ENCODE data around the gene DCP2.

DCP2 gene

GRCh38 chr5:113024076-113024697, 47.6 kb downstream of the DCP2 start:
- no peak for DNase-seq

- no peak for DNase-seq
Observed at GRCh38 chr5:113025596-113025995, 49.0 kb downstream of the DCP2 start.

GRCh38 chr5:113026211-113026610, 49.6 kb downstream of the DCP2 start:
- DNase-seq, result no peak

GRCh38 chr5:113027015-113027414, 50.4 kb downstream of the DCP2 start:
- DNase-seq, result no peak

- no peak for DNase-seq
Observed at GRCh38 chr5:113027431-113027830, 50.8 kb downstream of the DCP2 start.

- DNase-seq, result no peak
Observed at GRCh38 chr5:113029614-113030013, 53.0 kb downstream of the DCP2 start.

- no peak for DNase-seq
Observed at GRCh38 chr5:113031104-113031503, 54.5 kb downstream of the DCP2 start.

- DNase-seq, result no peak
Observed at GRCh38 chr5:113031557-113031956, 55.0 kb downstream of the DCP2 start.

- no peak for DNase-seq
Observed at GRCh38 chr5:113034182-113034773, 57.7 kb downstream of the DCP2 start.

- DNase-seq, result no peak
Observed at GRCh38 chr5:113035096-113035495, 58.5 kb downstream of the DCP2 start.

GRCh38 chr5:113036321-113036720, 59.7 kb downstream of the DCP2 start:
- DNase-seq, result no peak

GRCh38 chr5:113036826-113037225, 60.2 kb downstream of the DCP2 start:
- DNase-seq, result no peak

GRCh38 chr5:113038136-113038535, 61.5 kb downstream of the DCP2 start:
- no peak for DNase-seq

GRCh38 chr5:113038714-113039113, 62.1 kb downstream of the DCP2 start:
- DNase-seq, result no peak

GRCh38 chr5:113039229-113039933, 62.8 kb downstream of the DCP2 start:
- no peak for DNase-seq

GRCh38 chr5:113039934-113040285, 63.3 kb downstream of the DCP2 start:
- DNase-seq, result no peak

- DNase-seq, result no peak
Observed at GRCh38 chr5:113040672-113041260, 64.2 kb downstream of the DCP2 start.

- DNase-seq, result no peak
Observed at GRCh38 chr5:113042491-113043243, 66.1 kb downstream of the DCP2 start.

- DNase-seq, result peak; percentile 13 to 16
Observed at GRCh38 chr5:113043491-113043931, 66.9 kb downstream of the DCP2 start.

GRCh38 chr5:113044776-113045465, 68.3 kb downstream of the DCP2 start:
- no peak for DNase-seq

GRCh38 chr5:113047234-113047633, 70.6 kb downstream of the DCP2 start:
- no peak for DNase-seq
